Kidney (tissue), 14 donors: ENCODE results near the gene CYP2C18. TPM values are rescaled to one million over a fixed set of nuclear protein-coding genes. Genes with fewer than 3 reads are reported as not detected.

ENCODE experiments used
- DNase-seq, 5 donors: peaks; one replicate each; pipeline ENCODE4 v3.0.0-alpha.2; 2013 to 2020
- FAIRE-seq: peaks from 2 replicates; lab custom pipeline; 2012; peaks lifted over from hg19 to GRCh38; lab: Jason Lieb, UNC
- H3K27ac ChIP-seq, 2 donors: one replicate each; pipeline ENCODE4 v1.7.0; 2013; ENCODE audit warnings: low read depth in 2 of 2, low read length in 2 of 2, inconsistent platforms in 1 of 2
- H3K27me3 ChIP-seq: one replicate; pipeline ENCODE4 v1.7.1; 2013; ENCODE audit warnings: low read length, inconsistent platforms; ENCODE audit not compliant: control insufficient read depth, insufficient read depth
- H3K36me3 ChIP-seq, 3 donors: one replicate each; pipeline versions ENCODE4 v1.7.0 to v1.7.1; 2013; ENCODE audit warnings: low read length in 3 of 3, control low read depth in 1 of 3, inconsistent platforms in 1 of 3; ENCODE audit not compliant: insufficient read depth in 3 of 3, control insufficient read depth in 2 of 3
- H3K4me1 ChIP-seq, 3 donors: one replicate each; pipeline versions ENCODE4 v1.7.0 to v1.7.1; 2013; ENCODE audit warnings: low read length in 3 of 3, inconsistent platforms in 1 of 3, low read depth in 1 of 3; ENCODE audit not compliant: control insufficient read depth in 2 of 3, insufficient read depth in 2 of 3
- H3K4me3 ChIP-seq, 3 donors: one replicate each; pipeline versions ENCODE4 v1.7.0 to v1.8.1; 2013; ENCODE audit warnings: low read length in 3 of 3, control low read depth in 1 of 3, inconsistent platforms in 1 of 3
- H3K9ac ChIP-seq, 3 donors: one replicate each; pipeline versions ENCODE4 v1.7.0 to v1.7.1; 2013; ENCODE audit warnings: low read length in 3 of 3, control low read depth in 1 of 3, inconsistent platforms in 1 of 3
- H3K9me3 ChIP-seq, 3 donors: one replicate each; pipeline versions ENCODE4 v1.7.0 to v1.7.1; 2013; ENCODE audit warnings: low read length in 3 of 3, control low read depth in 1 of 3, inconsistent platforms in 1 of 3; ENCODE audit not compliant: control insufficient read depth in 2 of 3, insufficient read depth in 1 of 3
- intact Hi-C: fragments of 100-400 bp; cut with DNase I; formaldehyde crosslinking; loops from one replicate; pipeline ENCODE4 v1.11.1; 2022
- polyA plus RNA-seq: library from polyadenylated mRNA; stranded (reverse); fragments of 350-450 nt; fragmentation: Illumina TruSeq; extraction: RNeasy Lipid Tissue Mini Kit (QIAGEN cat#74804); gene quantifications from one replicate; pipeline ENCODE4 v1.2.3, GENCODE V29; 2014; ENCODE audit warnings: low read depth, low replicate concordance; ENCODE audit not compliant: insufficient read depth
- total RNA-seq: library from RNA; stranded (reverse); fragmentation: NEBNext Ultra II Directional; extraction: Animal tissue kit (Norgen Biotek cat#: 25700); gene quantifications from one replicate; pipeline ENCODE4 v1.2.1, GENCODE V29; 2021
- TF ChIP-seq, protein P1 (sequence below): IDR thresholded peaks from 3 replicates; pipeline ENCODE4 v1.5.1; 2012; ENCODE audit warnings: mild to moderate bottlenecking, moderate library complexity, borderline replicate concordance; ENCODE audit not compliant: insufficient read depth; ENCODE audit errors: extremely low read depth
- donor health status: control.
- donor health status: control.
- donor health status: control.
- donor health status: control.
- donor health status: control.
- donor health status: DM: yes; HTN: yes; CAD: no.
- donor health status: Normal renal cell carcinoma (clear cell type).

CYP2C18 gene
- total and polyA plus RNA-seq, 2 donors from 2014 or later, result 0.22 to 2.2 TPM

DNA sequence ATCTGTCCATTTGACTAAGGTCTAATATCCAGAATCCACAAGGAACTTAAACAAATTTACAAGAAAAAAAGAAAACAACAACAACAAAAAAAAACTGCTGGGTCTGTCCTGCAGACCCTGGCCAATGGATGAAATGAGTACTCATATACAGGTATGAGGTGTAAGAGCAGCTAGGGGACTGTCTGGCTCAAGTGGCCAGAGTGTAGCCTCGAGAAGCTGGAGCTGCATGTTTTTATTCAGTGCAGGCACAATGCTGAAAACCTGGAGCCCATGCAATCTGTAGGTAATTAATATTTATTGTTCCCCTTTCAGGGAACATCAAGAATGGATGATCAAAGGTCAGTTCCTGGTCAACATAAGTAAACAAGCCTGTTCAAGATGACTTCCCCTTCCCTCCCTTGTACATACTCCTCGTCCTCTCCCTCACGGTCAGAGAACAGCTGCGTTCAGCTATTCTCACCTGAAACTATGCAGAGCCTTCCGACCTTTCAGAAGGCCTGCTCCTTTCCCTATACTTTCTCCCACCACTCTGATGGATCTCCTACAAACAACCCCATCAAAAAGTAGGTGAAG lies 94.4 kb downstream of the CYP2C18 start:
- H3K4me1 ChIP-seq, result no peaks in the 10 kb centered on the region
- H3K4me3 ChIP-seq, result no peak overlapping the region
- H3K9ac ChIP-seq, result no peak overlapping the region
- no peak for FAIRE-seq
- no peaks in the 10 kb centered on the region for H3K36me3 ChIP-seq
- H3K27ac ChIP-seq, result no peak overlapping the region
- peaks cover 0 to 2% (median 0%) of the 10 kb centered on the region in 3 donors for H3K9me3 ChIP-seq
- TF ChIP-seq, protein P1, sequence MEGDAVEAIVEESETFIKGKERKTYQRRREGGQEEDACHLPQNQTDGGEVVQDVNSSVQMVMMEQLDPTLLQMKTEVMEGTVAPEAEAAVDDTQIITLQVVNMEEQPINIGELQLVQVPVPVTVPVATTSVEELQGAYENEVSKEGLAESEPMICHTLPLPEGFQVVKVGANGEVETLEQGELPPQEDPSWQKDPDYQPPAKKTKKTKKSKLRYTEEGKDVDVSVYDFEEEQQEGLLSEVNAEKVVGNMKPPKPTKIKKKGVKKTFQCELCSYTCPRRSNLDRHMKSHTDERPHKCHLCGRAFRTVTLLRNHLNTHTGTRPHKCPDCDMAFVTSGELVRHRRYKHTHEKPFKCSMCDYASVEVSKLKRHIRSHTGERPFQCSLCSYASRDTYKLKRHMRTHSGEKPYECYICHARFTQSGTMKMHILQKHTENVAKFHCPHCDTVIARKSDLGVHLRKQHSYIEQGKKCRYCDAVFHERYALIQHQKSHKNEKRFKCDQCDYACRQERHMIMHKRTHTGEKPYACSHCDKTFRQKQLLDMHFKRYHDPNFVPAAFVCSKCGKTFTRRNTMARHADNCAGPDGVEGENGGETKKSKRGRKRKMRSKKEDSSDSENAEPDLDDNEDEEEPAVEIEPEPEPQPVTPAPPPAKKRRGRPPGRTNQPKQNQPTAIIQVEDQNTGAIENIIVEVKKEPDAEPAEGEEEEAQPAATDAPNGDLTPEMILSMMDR, result no peak
- no peak for DNase-seq
- intact Hi-C loops, result no loop called here
- no peaks in the 10 kb centered on the region for H3K27me3 ChIP-seq

DNA sequence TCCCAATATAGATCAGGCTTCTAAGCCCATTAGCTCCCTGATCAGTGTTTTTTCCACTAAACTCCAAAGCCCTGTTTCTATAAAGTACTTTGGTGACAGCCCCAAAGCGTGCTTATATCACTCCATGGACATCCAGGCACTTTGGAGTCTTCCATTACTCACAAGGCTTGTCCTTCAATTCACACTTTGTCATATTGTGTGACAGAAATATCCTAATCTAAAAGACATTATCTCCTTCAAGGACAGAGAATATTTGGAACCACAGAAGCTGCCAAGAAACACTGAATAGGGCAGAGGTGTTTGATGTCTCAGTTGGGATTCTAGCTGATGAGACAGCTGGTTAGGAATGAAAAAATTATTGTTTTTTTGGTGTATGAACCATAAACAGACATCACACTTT lies 97.3 kb downstream of the CYP2C18 start:
- H3K27me3 ChIP-seq, result no peaks in the 10 kb centered on the region
- no peak for FAIRE-seq
- H3K4me3 ChIP-seq, result no peak overlapping the region
- H3K27ac ChIP-seq, result no peak overlapping the region
- TF ChIP-seq, protein P1, result no peak
- DNase-seq, result no peak
- H3K9ac ChIP-seq, result no peak overlapping the region
- H3K36me3 ChIP-seq, result no peaks in the 10 kb centered on the region
- intact Hi-C loops, result no loop called here
- H3K4me1 ChIP-seq, result no peaks in the 10 kb centered on the region
- peaks cover 0 to 2% (median 0%) of the 10 kb centered on the region in 3 donors for H3K9me3 ChIP-seq

DNA sequence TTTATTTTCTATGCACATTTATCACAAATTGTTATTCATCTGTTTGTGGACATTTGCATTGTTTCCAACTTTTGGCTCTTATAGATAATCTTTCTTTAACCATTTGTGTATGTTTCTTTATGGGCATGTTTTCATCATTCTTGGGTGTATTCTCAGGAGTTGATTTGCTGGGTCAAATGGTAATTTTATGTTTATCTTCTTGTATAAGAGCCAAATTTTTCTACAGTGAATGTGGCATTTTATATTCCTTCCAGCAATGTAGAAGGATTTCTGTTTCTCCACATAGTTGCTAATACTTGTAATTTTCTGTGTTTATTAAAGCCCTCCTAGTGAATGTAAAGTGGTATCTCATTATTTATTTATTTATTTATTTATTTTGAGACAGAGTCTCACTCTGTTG lies 100.7 kb downstream of the CYP2C18 start:
- FAIRE-seq, result no peak
- Histone ChIP-seq H3K36me3 (no peaks in the 10 kb centered on the region), H3K4me3 (no peak overlapping the region), H3K27ac (no peak overlapping the region), H3K4me1 (no peaks in the 10 kb centered on the region), H3K27me3 (no peaks in the 10 kb centered on the region), H3K9ac (no peak overlapping the region), H3K9me3 (peaks cover 0 to 2% (median 0%) of the 10 kb centered on the region in 3 donors)
- intact Hi-C loops, result no loop called here
- no peak for DNase-seq
- TF ChIP-seq, protein P1, result no peak

DNA sequence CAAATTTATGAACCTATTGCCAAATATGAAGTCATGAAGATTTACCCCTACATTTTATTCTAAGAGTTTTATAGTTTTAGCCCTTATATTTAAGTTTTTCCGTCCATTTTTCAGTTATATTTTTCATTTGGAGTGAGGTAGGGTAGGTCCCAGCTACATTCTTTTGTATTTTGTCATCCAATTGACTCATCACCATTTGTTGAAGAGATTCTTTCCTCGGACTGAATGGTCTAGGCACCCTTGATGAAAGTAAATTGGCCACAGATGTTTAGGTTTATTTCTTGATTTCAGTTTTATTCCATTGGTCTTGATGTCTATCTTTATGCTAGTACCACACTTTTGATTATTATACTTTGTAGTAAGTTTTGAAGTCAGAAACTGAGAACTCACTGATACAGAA lies 101.7 kb downstream of the CYP2C18 start:
- Histone ChIP-seq H3K9ac (no peak overlapping the region), H3K9me3 (peaks cover 0 to 2% (median 0%) of the 10 kb centered on the region in 3 donors), H3K27ac (no peak overlapping the region), H3K4me3 (no peak overlapping the region), H3K36me3 (no peaks in the 10 kb centered on the region), H3K27me3 (no peaks in the 10 kb centered on the region), H3K4me1 (no peaks in the 10 kb centered on the region)
- DNase-seq (no peak), FAIRE-seq (no peak)
- TF ChIP-seq, protein P1, result no peak
- intact Hi-C loops, result no loop called here
